Activated naive CD4-positive, alpha-beta T cell treated with anti-CD3 and anti-CD28 coated beads for 36 hours (primary cell): ENCODE measurements around the gene CCND1. TPM values are rescaled to one million over a fixed set of nuclear protein-coding genes. Genes with fewer than 3 reads are reported as not detected.

Experiments
- CTCF ChIA-PET: fragments of 350-600 bp; sonication (Branson Sonifier 250); formaldehyde crosslinking; loops from one replicate; lab custom pipeline; 2021; ENCODE audit warnings: antibody characterized with exemption; lab: Charles Lee
- DNase-seq: peaks from one replicate; pipeline ENCODE4 v3.0.0-alpha.2; 2020
- H3K27ac Mint-ChIP-seq: one replicate; pipeline ENCODE4 v1.8.0; 2021; ENCODE audit warnings: mild to moderate bottlenecking, mixed read lengths
- H3K27me3 Mint-ChIP-seq: one replicate; pipeline ENCODE4 v1.8.0; 2021; ENCODE audit warnings: low read depth, mixed read lengths
- H3K36me3 Mint-ChIP-seq: one replicate; pipeline ENCODE4 v1.8.0; 2021; ENCODE audit warnings: low read depth, mixed read lengths
- H3K4me1 Mint-ChIP-seq: one replicate; pipeline ENCODE4 v1.8.0; 2021; ENCODE audit warnings: low read depth, mixed read lengths
- H3K4me3 Mint-ChIP-seq: one replicate; pipeline ENCODE4 v1.8.0; 2021; ENCODE audit warnings: mild to moderate bottlenecking, moderate library complexity, mixed read lengths
- H3K9me3 Mint-ChIP-seq: one replicate; pipeline ENCODE4 v1.8.0; 2021; ENCODE audit warnings: mixed read lengths
- intact Hi-C: fragments of 100-400 bp; cut with micrococcal nuclease; formaldehyde crosslinking; loops from one replicate; pipeline ENCODE4 v1.15.1; 2023
- total RNA-seq, 2 experiments: library from RNA; stranded (reverse); gene quantifications; one replicate each; pipeline ENCODE4 v1.2.3, GENCODE V29; 2021

Gene CCND1
- total RNA-seq, 2 experiments from 2014 or later, result 0.22 to 0.74 TPM

- Mint-ChIP-seq H3K4me1 (no peaks in the 10 kb centered on the region), H3K36me3 (no peaks in the 10 kb centered on the region), H3K9me3 (no peaks in the 10 kb centered on the region), H3K27me3 (no peaks in the 10 kb centered on the region), H3K4me3 (no peak overlapping the region), H3K27ac (no peak overlapping the region)
- intact Hi-C loops, result no loop called here
- DNase-seq, result no peak
- CTCF ChIA-PET, result no interaction called here
These were observed 12.0 kb downstream of the CCND1 start for GRCh38 chr11:69652999-69653398.

GRCh38 chr11:69653406-69653960 lies 12.5 kb downstream of the CCND1 start:
- intact Hi-C loops, result no loop called here
- Mint-ChIP-seq H3K9me3 (no peaks in the 10 kb centered on the region), H3K4me3 (no peak overlapping the region), H3K4me1 (no peaks in the 10 kb centered on the region), H3K27me3 (no peaks in the 10 kb centered on the region), H3K36me3 (no peaks in the 10 kb centered on the region), H3K27ac (no peak overlapping the region)
- CTCF ChIA-PET, result interaction anchor here (0.7 kb wide), 1 partner anchor 10 kb away, joined by 3 read pairs; no protein-coding TSS in a partner anchor
- no peak for DNase-seq

GRCh38 chr11:69654001-69654659 lies 13.2 kb downstream of the CCND1 start:
- CTCF ChIA-PET, result interaction anchor here (0.7 kb wide), 1 partner anchor 11 kb away, joined by 3 read pairs; no protein-coding TSS in a partner anchor
- Mint-ChIP-seq H3K36me3 (no peaks in the 10 kb centered on the region), H3K27ac (no peak overlapping the region), H3K4me3 (no peak overlapping the region), H3K4me1 (no peaks in the 10 kb centered on the region), H3K9me3 (no peaks in the 10 kb centered on the region), H3K27me3 (no peaks in the 10 kb centered on the region)
- intact Hi-C loops, result no loop called here
- no peak for DNase-seq

- Mint-ChIP-seq H3K27ac (no peak overlapping the region), H3K36me3 (no peaks in the 10 kb centered on the region), H3K27me3 (no peaks in the 10 kb centered on the region), H3K4me1 (no peaks in the 10 kb centered on the region), H3K9me3 (no peaks in the 10 kb centered on the region), H3K4me3 (no peak overlapping the region)
- intact Hi-C loops, result no loop called here
- DNase-seq, result no peak
- CTCF ChIA-PET, result interaction anchor here (0.7 to 1.3 kb wide), 3 partner anchors 12 to 16 kb away, joined by 3 to 4 read pairs (median 3); no protein-coding TSS in a partner anchor
These were observed 13.9 kb downstream of the CCND1 start for GRCh38 chr11:69654660-69655478.

GRCh38 chr11:69655479-69656428 lies 14.8 kb downstream of the CCND1 start:
- Mint-ChIP-seq H3K27ac (no peak overlapping the region), H3K4me1 (no peaks in the 10 kb centered on the region), H3K9me3 (no peaks in the 10 kb centered on the region), H3K4me3 (no peak overlapping the region), H3K36me3 (no peaks in the 10 kb centered on the region), H3K27me3 (no peaks in the 10 kb centered on the region)
- DNase-seq, result no peak
- CTCF ChIA-PET, result interaction anchor here (0.7 to 1.3 kb wide), 3 partner anchors 13 to 15 kb away, joined by 3 to 4 read pairs (median 3); no protein-coding TSS in a partner anchor
- intact Hi-C loops, result no loop called here

GRCh38 chr11:69656536-69657455 lies 15.8 kb downstream of the CCND1 start:
- no peaks in the 10 kb centered on the region for H3K27me3 Mint-ChIP-seq
- no peak overlapping the region for H3K4me3 Mint-ChIP-seq
- DNase-seq, result no peak
- H3K36me3 Mint-ChIP-seq, result no peaks in the 10 kb centered on the region
- CTCF ChIA-PET, result interaction anchor here (0.6 to 1.3 kb wide), 2 partner anchors 14 to 778 kb away, joined by 3 to 5 read pairs; no protein-coding TSS in a partner anchor
- H3K9me3 Mint-ChIP-seq, result no peaks in the 10 kb centered on the region
- intact Hi-C loops, result no loop called here
- H3K27ac Mint-ChIP-seq, result no peak overlapping the region
- H3K4me1 Mint-ChIP-seq, result no peaks in the 10 kb centered on the region

- DNase-seq, result no peak
- CTCF ChIA-PET, result interaction anchor here (0.6 kb wide), 1 partner anchor 778 kb away, joined by 5 read pairs; no protein-coding TSS in a partner anchor
- no peaks in the 10 kb centered on the region for H3K4me1 Mint-ChIP-seq
- intact Hi-C loops, result no loop called here
- no peak overlapping the region for H3K27ac Mint-ChIP-seq
- H3K4me3 Mint-ChIP-seq, result no peak overlapping the region
- H3K9me3 Mint-ChIP-seq, result no peaks in the 10 kb centered on the region
- H3K27me3 Mint-ChIP-seq, result no peaks in the 10 kb centered on the region
- no peaks in the 10 kb centered on the region for H3K36me3 Mint-ChIP-seq
These were observed 16.5 kb downstream of the CCND1 start for GRCh38 chr11:69657456-69657910.

GRCh38 chr11:69657911-69658625 lies 17.1 kb downstream of the CCND1 start:
- Mint-ChIP-seq H3K27me3 (no peaks in the 10 kb centered on the region), H3K27ac (no peak overlapping the region), H3K4me3 (no peak overlapping the region), H3K36me3 (no peaks in the 10 kb centered on the region), H3K4me1 (no peaks in the 10 kb centered on the region), H3K9me3 (no peaks in the 10 kb centered on the region)
- CTCF ChIA-PET, result no interaction called here
- intact Hi-C loops, result no loop called here
- DNase-seq, result no peak

GRCh38 chr11:69658626-69659450 lies 17.9 kb downstream of the CCND1 start:
- H3K4me3 Mint-ChIP-seq, result no peak overlapping the region
- CTCF ChIA-PET, result no interaction called here
- H3K9me3 Mint-ChIP-seq, result no peaks in the 10 kb centered on the region
- H3K27me3 Mint-ChIP-seq, result no peaks in the 10 kb centered on the region
- DNase-seq, result no peak
- no peak overlapping the region for H3K27ac Mint-ChIP-seq
- intact Hi-C loops, result no loop called here
- H3K36me3 Mint-ChIP-seq, result no peaks in the 10 kb centered on the region
- H3K4me1 Mint-ChIP-seq, result no peaks in the 10 kb centered on the region

- no peak overlapping the region for H3K27ac Mint-ChIP-seq
- intact Hi-C loops, result no loop called here
- no peaks in the 10 kb centered on the region for H3K9me3 Mint-ChIP-seq
- H3K36me3 Mint-ChIP-seq, result peaks cover 3% of the 10 kb centered on the region
- no peaks in the 10 kb centered on the region for H3K27me3 Mint-ChIP-seq
- CTCF ChIA-PET, result interaction anchor here (0.7 kb wide), 1 partner anchor 16 kb away, joined by 3 read pairs; no protein-coding TSS in a partner anchor
- DNase-seq, result no peak
- H3K4me3 Mint-ChIP-seq, result no peak overlapping the region
- no peaks in the 10 kb centered on the region for H3K4me1 Mint-ChIP-seq
These were observed 18.6 kb downstream of the CCND1 start for GRCh38 chr11:69659591-69659990.
